Measurements from ENCODE around the gene GOT1.
A peak's percentile ranks its signal among the peaks of the same experiment; 100 is the strongest.

Gene GOT1

GRCh38 chr10:99430116-99430450 is 341 bp downstream of the GOT1 start:
- H3K9ac ChIP-seq (ENCODE audit: insufficient read length) = peak overlapping the region; percentile 90
- H3K4me3 ChIP-seq = peak overlapping the region; percentile 87
- no peak for DNase-seq (ENCODE audit: low read depth, low spot score)
- no peaks in the 10 kb centered on the region for H3K9me3 ChIP-seq (ENCODE audit: low read depth, low read length)
- peak overlapping the region; percentile 76; the same call in 1 of the 2 replicates for H3K27ac ChIP-seq
- no peaks in the 10 kb centered on the region; the same call in 1 of the 2 replicates for H3K36me3 ChIP-seq (ENCODE audit: insufficient read depth, low read length)
- TF ChIP-seq FOXP2 (optimal IDR thresholded peaks at IDR 0.05; ENCODE audit: control extremely low read depth, extremely low read length, insufficient read depth) (no peak), POLR2AphosphoS5 (IDR thresholded peaks at IDR 0.05; ENCODE audit: borderline replicate concordance, low read depth, low read length) (no peak), EZH2 (IDR thresholded peaks at IDR 0.05) (no peak)

DNA sequence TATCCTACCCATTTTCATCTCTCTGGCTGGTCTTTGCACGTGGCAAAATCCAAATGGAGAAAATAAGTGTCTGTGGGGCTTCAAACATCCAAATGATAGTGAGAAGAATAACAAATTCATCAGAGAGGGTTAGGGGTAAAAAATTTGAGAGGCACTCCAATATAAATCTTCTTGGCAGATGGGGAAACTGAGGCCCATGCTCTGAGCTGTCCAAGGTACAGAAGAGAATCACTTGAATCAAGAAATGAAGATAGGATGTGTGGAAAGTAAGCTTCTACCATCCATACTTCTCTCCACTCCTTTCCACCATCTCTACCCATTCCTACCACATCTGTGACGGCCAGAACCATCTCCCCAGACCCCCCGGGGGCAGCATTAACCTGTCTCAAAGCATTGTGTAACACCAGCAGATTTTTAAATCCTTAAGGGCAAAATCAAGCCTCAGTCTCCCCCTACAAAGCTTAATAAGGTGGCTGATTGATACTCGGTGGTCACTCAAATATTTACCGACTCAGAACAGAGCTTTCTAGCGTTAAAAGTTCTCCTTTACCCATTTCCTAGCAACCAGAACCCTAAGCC is 818 bp downstream of the GOT1 start:
- DNase-seq (ENCODE audit: low read depth, low spot score) = no peak
- Histone ChIP-seq H3K36me3 (ENCODE audit: insufficient read depth, low read length) (no peaks in the 10 kb centered on the region; the same call in 1 of the 2 replicates), H3K4me3 (peak overlapping the region; percentile 87), H3K9me3 (ENCODE audit: low read depth, low read length) (no peaks in the 10 kb centered on the region), H3K9ac (ENCODE audit: insufficient read length) (peak overlapping the region; percentile 90), H3K27ac (no peak overlapping the region; the same call in 1 of the 2 replicates)
- TF ChIP-seq FOXP2 (optimal IDR thresholded peaks at IDR 0.05; ENCODE audit: control extremely low read depth, extremely low read length, insufficient read depth) (no peak), POLR2AphosphoS5 (IDR thresholded peaks at IDR 0.05; ENCODE audit: borderline replicate concordance, low read depth, low read length) (no peak), EZH2 (IDR thresholded peaks at IDR 0.05) (no peak)

DNA sequence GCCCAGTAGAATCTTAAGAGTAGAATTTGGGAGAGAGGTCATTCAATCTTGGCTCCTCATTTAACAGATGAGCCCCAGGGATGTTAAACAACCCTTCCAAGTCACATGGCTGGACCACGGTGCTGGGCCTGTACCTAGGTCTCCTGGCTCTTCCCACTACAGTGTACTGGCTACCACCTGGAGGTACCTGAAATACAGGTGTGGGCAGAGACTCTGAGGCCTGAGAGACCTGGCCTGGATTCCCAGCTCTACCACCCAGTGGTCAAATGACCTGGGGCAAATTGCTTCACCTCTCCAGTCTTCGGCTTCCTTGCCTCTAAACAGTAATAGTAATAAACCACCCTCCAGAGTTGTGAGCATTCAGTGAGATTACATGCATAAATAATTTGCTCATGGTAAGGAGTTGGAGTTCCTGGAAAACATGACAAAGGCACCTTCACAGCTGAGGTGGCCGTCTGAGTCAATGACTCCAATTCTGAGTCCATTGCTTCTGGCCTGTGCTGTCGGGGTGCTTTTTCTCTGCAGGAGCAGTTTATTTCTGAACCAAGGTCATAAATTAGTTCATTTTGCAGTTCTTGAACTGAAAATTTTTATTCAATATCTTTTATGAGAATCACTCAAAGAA is 2.7 kb downstream of the GOT1 start:
- Histone ChIP-seq H3K9ac (ENCODE audit: insufficient read length) (no peak overlapping the region), H3K27ac (no peak overlapping the region), H3K36me3 (ENCODE audit: insufficient read depth, low read length) (no peaks in the 10 kb centered on the region; the same call in 1 of the 2 replicates), H3K9me3 (ENCODE audit: low read depth, low read length) (no peaks in the 10 kb centered on the region), H3K4me3 (no peak overlapping the region)
- no peak for TF ChIP-seq EZH2 (IDR thresholded peaks at IDR 0.05)
- TF ChIP-seq FOXP2 (optimal IDR thresholded peaks at IDR 0.05; ENCODE audit: control extremely low read depth, extremely low read length, insufficient read depth) = no peak
- TF ChIP-seq POLR2AphosphoS5 (IDR thresholded peaks at IDR 0.05; ENCODE audit: borderline replicate concordance, low read depth, low read length) = no peak
- no peak for DNase-seq (ENCODE audit: low read depth, low spot score)

- no peaks in the 10 kb centered on the region; the same call in 1 of the 2 replicates for H3K36me3 ChIP-seq (ENCODE audit: insufficient read depth, low read length)
- no peak overlapping the region for H3K4me3 ChIP-seq
- no peak for TF ChIP-seq POLR2AphosphoS5 (IDR thresholded peaks at IDR 0.05; ENCODE audit: borderline replicate concordance, low read depth, low read length)
- TF ChIP-seq EZH2 (IDR thresholded peaks at IDR 0.05) = no peak
- TF ChIP-seq FOXP2 (optimal IDR thresholded peaks at IDR 0.05; ENCODE audit: control extremely low read depth, extremely low read length, insufficient read depth) = no peak
- no peak overlapping the region for H3K9ac ChIP-seq (ENCODE audit: insufficient read length)
- no peak overlapping the region for H3K27ac ChIP-seq
- DNase-seq (ENCODE audit: low read depth, low spot score) = no peak
- no peaks in the 10 kb centered on the region for H3K9me3 ChIP-seq (ENCODE audit: low read depth, low read length)
Observed at GRCh38 chr10:99426689-99427088, 3.7 kb downstream of the GOT1 start.

- no peak for DNase-seq (ENCODE audit: low read depth, low spot score)
- Histone ChIP-seq H3K27ac (no peak overlapping the region), H3K9ac (ENCODE audit: insufficient read length) (no peak overlapping the region), H3K9me3 (ENCODE audit: low read depth, low read length) (no peaks in the 10 kb centered on the region), H3K4me3 (no peak overlapping the region), H3K36me3 (ENCODE audit: insufficient read depth, low read length) (no peaks in the 10 kb centered on the region; the same call in 1 of the 2 replicates)
- no peak for TF ChIP-seq EZH2 (IDR thresholded peaks at IDR 0.05)
- no peak for TF ChIP-seq POLR2AphosphoS5 (IDR thresholded peaks at IDR 0.05; ENCODE audit: borderline replicate concordance, low read depth, low read length)
- no peak for TF ChIP-seq FOXP2 (optimal IDR thresholded peaks at IDR 0.05; ENCODE audit: control extremely low read depth, extremely low read length, insufficient read depth)
Observed at GRCh38 chr10:99425204-99425603, 5.2 kb downstream of the GOT1 start.

DNA sequence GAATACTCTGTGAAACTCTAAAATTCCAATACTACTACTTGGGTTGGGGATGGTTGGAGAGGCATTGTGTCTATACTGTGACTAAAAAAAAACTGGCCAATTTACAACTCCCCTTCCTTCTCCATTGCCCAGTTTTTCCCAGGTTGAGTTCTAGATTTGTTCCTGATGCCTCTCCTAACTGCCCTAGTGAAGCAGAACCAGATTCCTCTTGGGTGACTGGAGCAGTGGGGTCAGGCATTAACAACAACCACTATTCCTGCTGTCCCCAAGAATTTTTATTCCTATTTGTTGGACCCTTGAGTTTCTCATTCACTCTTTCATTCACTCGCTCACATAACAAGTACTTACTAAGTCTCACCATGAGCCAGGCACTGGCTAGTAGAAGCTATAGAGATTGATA is 5.8 kb downstream of the GOT1 start:
- H3K4me3 ChIP-seq = no peak overlapping the region

DNA sequence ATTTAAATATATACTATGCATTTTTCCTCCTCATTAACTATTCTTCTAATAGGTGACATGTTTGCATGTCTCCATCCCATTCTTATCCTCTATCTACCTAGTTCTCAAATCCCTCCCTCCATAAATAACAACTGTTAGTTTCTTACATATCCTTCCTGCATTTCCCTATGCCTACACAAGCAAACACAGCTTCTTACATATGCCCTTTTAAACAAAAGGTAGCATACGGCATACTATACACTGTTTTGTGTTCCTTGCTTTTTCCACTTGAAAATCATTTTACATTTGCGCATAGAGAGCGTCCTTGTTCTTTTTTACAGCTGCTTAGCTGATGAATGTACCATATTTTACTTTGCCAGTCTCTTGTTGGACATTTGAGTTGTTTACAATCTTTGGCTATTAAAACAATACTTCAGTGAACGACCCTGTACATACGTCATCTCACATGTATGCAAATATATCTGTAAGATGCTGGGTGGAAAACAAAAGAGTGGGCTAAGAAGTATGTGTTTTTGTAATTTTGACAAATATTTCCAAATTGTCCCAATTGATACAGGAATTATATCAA is 7.8 kb downstream of the GOT1 start:
- TF ChIP-seq EZH2 (IDR thresholded peaks at IDR 0.05) (no peak), FOXP2 (optimal IDR thresholded peaks at IDR 0.05; ENCODE audit: control extremely low read depth, extremely low read length, insufficient read depth) (no peak), POLR2AphosphoS5 (IDR thresholded peaks at IDR 0.05; ENCODE audit: borderline replicate concordance, low read depth, low read length) (no peak)
- H3K36me3 ChIP-seq (ENCODE audit: insufficient read depth, low read length) = no peaks in the 10 kb centered on the region; the same call in 1 of the 2 replicates
- no peak overlapping the region for H3K27ac ChIP-seq
- no peaks in the 10 kb centered on the region for H3K9me3 ChIP-seq (ENCODE audit: low read depth, low read length)
- no peak overlapping the region for H3K4me3 ChIP-seq
- DNase-seq (ENCODE audit: low read depth, low spot score) = no peak
- H3K9ac ChIP-seq (ENCODE audit: insufficient read length) = no peak overlapping the region

More for the DNA sequence above, 5.8 kb downstream of the GOT1 start:
- Histone ChIP-seq H3K9ac (ENCODE audit: insufficient read length) (no peak overlapping the region), H3K27ac (no peak overlapping the region), H3K9me3 (ENCODE audit: low read depth, low read length) (no peaks in the 10 kb centered on the region), H3K36me3 (ENCODE audit: insufficient read depth, low read length) (no peaks in the 10 kb centered on the region; the same call in 1 of the 2 replicates)
- no peak for DNase-seq (ENCODE audit: low read depth, low spot score)
- no peak for TF ChIP-seq EZH2 (IDR thresholded peaks at IDR 0.05)
- no peak for TF ChIP-seq POLR2AphosphoS5 (IDR thresholded peaks at IDR 0.05; ENCODE audit: borderline replicate concordance, low read depth, low read length)

- DNase-seq (ENCODE audit: low read depth, low spot score) = no peak
- Histone ChIP-seq H3K36me3 (ENCODE audit: insufficient read depth, low read length) (no peaks in the 10 kb centered on the region; the same call in 1 of the 2 replicates), H3K27ac (no peak overlapping the region), H3K4me3 (no peak overlapping the region), H3K9me3 (ENCODE audit: low read depth, low read length) (no peaks in the 10 kb centered on the region), H3K9ac (ENCODE audit: insufficient read length) (no peak overlapping the region)
- TF ChIP-seq EZH2 (IDR thresholded peaks at IDR 0.05) (no peak), POLR2AphosphoS5 (IDR thresholded peaks at IDR 0.05; ENCODE audit: borderline replicate concordance, low read depth, low read length) (no peak), FOXP2 (optimal IDR thresholded peaks at IDR 0.05; ENCODE audit: control extremely low read depth, extremely low read length, insufficient read depth) (no peak)
Observed at GRCh38 chr10:99421233-99421739, 9.1 kb downstream of the GOT1 start.

Measured in SK-N-MC (cell line).